K562 (cell line): ENCODE measurements around the gene KCNAB2. TPM values are rescaled to one million over a fixed set of nuclear protein-coding genes. Genes with fewer than 3 reads are reported as not detected.

ENCODE experiments used
- ATAC-seq: fragments of 200-7000 bp; cut with Tn5 transposase; 3 replicates; pipeline ENCODE4 v1.9.1; 2020; ENCODE audit warnings: moderate library complexity
- BruUV-seq: library from RNA; stranded (reverse); fragments of 400-500 nt; replicated peaks from 2 replicates; lab custom pipeline; 2021; lab: Mats Ljungman, UMichigan
- CTCF ChIA-PET: fragments of 300-600 bp; formaldehyde crosslinking; extraction: SDS; loops from one replicate; lab custom pipeline; 2021; ENCODE audit warnings: low intra/inter-chr PET ratio; lab: Yijun Ruan, JAX
- POLR2A ChIA-PET: fragments of 300-600, 350-650 bp; sonication (Branson Sonifier 250); formaldehyde crosslinking; extraction: SDS; loops from one replicate; lab custom pipeline; 2021; ENCODE audit warnings: antibody characterized with exemption, inconsistent platforms; lab: Yijun Ruan, JAX
- DNase-seq, 4 experiments: peaks; one replicate each; pipeline versions ENCODE4 v3.0.0 to v3.0.0-alpha.2; 2011 to 2018; ENCODE audit warnings: low spot score in 3 of 4, mixed read lengths in 3 of 4; ENCODE audit errors: extremely low read depth in 1 of 4
- FAIRE-seq: peaks from 2 replicates; lab custom pipeline; 2011; peaks lifted over from hg19 to GRCh38; lab: Jason Lieb, UNC
- H2AFZ ChIP-seq: 2 replicates; pipeline ENCODE4 v1.6.0; 2011; ENCODE audit warnings: low read depth, low read length, control low read depth, inconsistent platforms
- H3K27ac ChIP-seq: fragments of 200-600 bp; 3 replicates; pipeline ENCODE4 v1.8.0; 2011; ENCODE audit warnings: low read depth, mild to moderate bottlenecking, control low read depth, inconsistent platforms, low read length, moderate library complexity, mixed read lengths; ENCODE audit errors: extremely low read depth
- H3K27me3 ChIP-seq, 2 experiments: fragments of 300-600 bp in 1 of 2; 2 replicates in 1 of 2; 3 replicates in 1 of 2; pipeline versions ENCODE4 v1.6.0 to v1.8.0; 2011; ENCODE audit warnings: inconsistent platforms in 2 of 2, low read length in 2 of 2, mild to moderate bottlenecking in 1 of 2, mixed read lengths in 1 of 2, moderate library complexity in 1 of 2; ENCODE audit not compliant: control insufficient read depth in 2 of 2, insufficient read depth in 2 of 2
- H3K36me3 ChIP-seq: fragments of 300-600 bp; 3 replicates; pipeline ENCODE4 v1.8.0; 2011; ENCODE audit warnings: mild to moderate bottlenecking, low read length, inconsistent platforms; ENCODE audit not compliant: control insufficient read depth, insufficient read depth
- H3K4me1 ChIP-seq, 2 experiments: fragments of 200-600 bp in 1 of 2; replicated peaks in 1 of 2; 2 replicates in 1 of 2; 3 replicates in 1 of 2; pipeline versions ENCODE4 v1.5.1 to v1.8.0; 2011; ENCODE audit warnings: inconsistent platforms in 2 of 2, low read length in 2 of 2, mild to moderate bottlenecking in 1 of 2, mixed read lengths in 1 of 2, moderate library complexity in 1 of 2; ENCODE audit not compliant: control insufficient read depth in 2 of 2, insufficient read depth in 2 of 2
- H3K4me2 ChIP-seq: 2 replicates; pipeline ENCODE4 v1.6.1; 2011; ENCODE audit warnings: low read length, control low read depth, inconsistent platforms, mixed read lengths; ENCODE audit not compliant: insufficient read depth
- H3K4me3 ChIP-seq: fragments of 200-600 bp; sonication (generic), shearing (Covaris generic); 2 replicates; pipeline ENCODE4 v1.5.1; 2016; ENCODE audit warnings: control low read depth, inconsistent platforms
- H3K79me2 ChIP-seq: fragments of 200-600 bp; 3 replicates; pipeline ENCODE4 v1.8.0; 2011; ENCODE audit warnings: low read length, inconsistent platforms; ENCODE audit not compliant: control insufficient read depth, insufficient read depth
- H3K9ac ChIP-seq, 2 experiments: 2 replicates each; pipeline versions ENCODE4 v1.6.0 to v1.6.1; 2011; ENCODE audit warnings: low read depth in 2 of 2, low read length in 2 of 2, control low read depth in 1 of 2, inconsistent platforms in 1 of 2, mild to moderate bottlenecking in 1 of 2, mixed read lengths in 1 of 2; ENCODE audit not compliant: insufficient read depth in 1 of 2
- H3K9me1 ChIP-seq: one replicate; pipeline ENCODE4 v1.6.0; 2011; ENCODE audit warnings: inconsistent platforms, mild to moderate bottlenecking, low read length, moderate library complexity; ENCODE audit not compliant: control insufficient read depth, insufficient read depth
- H3K9me3 ChIP-seq: replicated peaks from 2 replicates; pipeline ENCODE4 v1.5.1; 2011; ENCODE audit warnings: low read depth, low read length, inconsistent platforms; ENCODE audit not compliant: control insufficient read depth, insufficient read depth
- H4K20me1 ChIP-seq: replicated peaks from 2 replicates; pipeline ENCODE4 v1.6.1; 2011; ENCODE audit warnings: low read length, inconsistent platforms, mixed read lengths; ENCODE audit not compliant: control insufficient read depth, insufficient read depth
- BDP1 ChIP-seq: IDR thresholded peaks from 3 replicates; pipeline ENCODE4 v1.6.1; 2011; ENCODE audit not compliant: insufficient read length, insufficient read depth
- GATAD2A ChIP-seq: fragments of 450-650 bp; IDR thresholded peaks from 2 replicates; pipeline ENCODE4 v1.6.1; 2017
- KHSRP ChIP-seq: fragments of 450-650 bp; IDR thresholded peaks from 2 replicates; pipeline ENCODE4 v1.6.1; 2017
- L3MBTL2 ChIP-seq: fragments of 450-650 bp; IDR thresholded peaks from 2 replicates; pipeline ENCODE4 v1.6.1; 2016; ENCODE audit warnings: mild to moderate bottlenecking, moderate library complexity
- MCM3 ChIP-seq: fragments of 450-650 bp; IDR thresholded peaks from 2 replicates; pipeline ENCODE4 v1.6.1; 2016
- SAFB ChIP-seq: fragments of 200-400 bp; formaldehyde crosslinking; IDR thresholded peaks from 2 replicates; pipeline ENCODE4 v1.6.1; 2017; ENCODE audit warnings: low read depth, low read length, borderline replicate concordance
- SPI1 ChIP-seq: IDR thresholded peaks from 2 replicates; pipeline ENCODE4 v1.6.1; 2011; ENCODE audit warnings: low read depth, low read length, control low read depth, borderline replicate concordance
- TAL1 ChIP-seq: fragments of 450-650 bp; IDR thresholded peaks from 2 replicates; pipeline ENCODE4 v1.6.1; 2016; ENCODE audit warnings: mild to moderate bottlenecking
- XRCC4 ChIP-seq: IDR thresholded peaks from one replicate; pipeline ENCODE4 v1.6.1; 2011; ENCODE audit not compliant: insufficient read depth, insufficient read length; ENCODE audit errors: extremely low read depth
- ZNF696 ChIP-seq: fragments of 250-450 bp; sonication (Bioruptor Pico); conservative IDR thresholded peaks from 2 replicates; pipeline ENCODE4 v1.4.0; 2020; ENCODE audit warnings: mild to moderate bottlenecking, moderate library complexity
- WGBS: fragments of 100-300 bp; shearing (Covaris generic); methylation state at CpG from one replicate; pipeline ENCODE4 v1.1.6; 2016; ENCODE audit warnings: low coverage, mixed read lengths; ENCODE audit not compliant: insufficient coverage; ENCODE audit errors: missing lambda C conversion rate; 5-methylcytosine and 5-hydroxymethylcytosine counted together
- in situ Hi-C: fragments of 300-500 bp; cut with MboI; formaldehyde crosslinking; loops from 4 replicates; pipeline ENCODE4 v1.15.0; 2018; ENCODE audit warnings: inconsistent platforms, mixed read lengths
- intact Hi-C: fragments of 100-400 bp; cut with micrococcal nuclease; formaldehyde crosslinking; loops from 2 replicates; pipeline ENCODE4 v1.14.2; 2022
- polyA plus RNA-seq, 8 experiments: library from polyadenylated mRNA; depleted of rRNA in 4 of 8; stranded (reverse) in 5 of 8; unstranded in 3 of 8; fragments of >200 nt; fragmentation: Nextera tagmentation in 2 of 8; fragmentation: Illumina TruSeq in 1 of 8; extraction: Ambion mirVana in 2 of 8; extraction: Trizol in 1 of 8; gene quantifications; 2 replicates each; pipeline versions ENCODE4 v1.2.1 to v1.2.3, GENCODE V29; 2011 to 2014; ENCODE audit warnings: inconsistent platforms in 1 of 8, missing spikeins in 1 of 8
- total RNA-seq, 7 experiments: library from RNA; depleted of rRNA in 6 of 7; stranded (reverse); fragments of >200 nt in 6 of 7; fragmentation: Illumina TruSeq in 2 of 7; extraction: Trizol in 2 of 7; gene quantifications; 2 replicates each; pipeline versions ENCODE4 v1.2.1 to v1.2.3, GENCODE V29; 2011 to 2021; ENCODE audit warnings: low replicate concordance in 1 of 7
- TF ChIP-seq, protein P1 (sequence below): fragments of 250-450 bp; sonication (Bioruptor Pico); IDR thresholded peaks from 2 replicates; pipeline ENCODE4 v1.8.0; 2021; ENCODE audit warnings: moderate library complexity, mild to moderate bottlenecking, inconsistent platforms
- TF ChIP-seq, protein P2 (sequence below): fragments of 250-450 bp; sonication (Bioruptor Pico); IDR thresholded peaks from 2 replicates; pipeline ENCODE4 v1.4.0; 2020; ENCODE audit warnings: borderline replicate concordance
- TF ChIP-seq, protein P3 (sequence below): fragments of 250-450 bp; sonication (Bioruptor Pico); IDR thresholded peaks from 2 replicates; pipeline ENCODE4 v1.5.0; 2021
- TF ChIP-seq, protein P4 (sequence below): sonication (generic); formaldehyde crosslinking; IDR thresholded peaks from 2 replicates; pipeline ENCODE4 v1.9.0; 2022; ENCODE audit warnings: mild to moderate bottlenecking, missing genetic modification reagents
- TF ChIP-seq, protein P5 (sequence below): fragments of 450-650 bp; formaldehyde crosslinking; IDR thresholded peaks from 2 replicates; pipeline ENCODE4 v1.4.0; 2020; ENCODE audit warnings: mild to moderate bottlenecking
- TF ChIP-seq, protein P6 (sequence below): fragments of 250-450 bp; sonication (Bioruptor Pico); IDR thresholded peaks from 2 replicates; pipeline ENCODE4 v1.8.0; 2022; ENCODE audit warnings: inconsistent platforms, mild to moderate bottlenecking, moderate library complexity, borderline replicate concordance

Gene KCNAB2
- total and polyA plus RNA-seq, 9 of the 15 experiments (the other 6 are each of a cell fraction or from before 2014, with no cell fraction given) = 1.8 to 15.8 (median 7.1) TPM

DNA sequence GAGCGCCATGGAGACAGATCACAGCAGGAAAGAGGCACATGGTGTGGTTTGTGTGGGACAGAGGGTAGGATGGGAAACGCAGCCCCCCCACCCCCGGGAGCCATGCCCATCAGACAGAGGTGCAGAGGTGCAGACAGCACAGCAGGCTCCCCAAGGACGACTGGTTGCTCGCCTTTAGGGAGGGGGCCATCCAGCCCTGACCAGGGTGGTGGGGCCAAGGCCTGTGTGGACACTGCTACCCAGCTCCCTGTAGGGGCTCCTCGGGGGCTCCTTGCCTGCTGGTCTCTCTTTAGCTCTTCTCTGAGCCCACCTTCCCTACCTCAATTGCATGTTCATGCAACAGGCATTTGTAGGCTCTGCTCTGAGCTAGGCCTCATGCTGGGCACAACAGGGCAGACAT lies 3.7 kb downstream of the KCNAB2 start:
- Histone ChIP-seq H3K4me1 (peaks cover 0 to 8% of the 10 kb centered on the region in 2 experiments; a peak in 2 of 5 replicates), H2AFZ (no peak overlapping the region), H4K20me1 (peaks cover 69% of the 10 kb centered on the region), H3K4me3 (no peak overlapping the region), H3K9me3 (no peaks in the 10 kb centered on the region), H3K4me2 (no peak overlapping the region), H3K9ac (no peak overlapping the region), H3K79me2 (no peaks in the 10 kb centered on the region), H3K36me3 (no peaks in the 10 kb centered on the region), H3K27me3 (peaks cover 0 to 25% of the 10 kb centered on the region in 2 experiments; a peak in 3 of 5 replicates), H3K27ac (no peak overlapping the region), H3K9me1 (peaks cover 4% of the 10 kb centered on the region)
- no peak for FAIRE-seq
- intact Hi-C loops (no loop called here), in situ Hi-C loops (no loop called here)
- POLR2A ChIA-PET = interaction anchor here (0.6 to 1.5 kb wide), 5 partner anchors 13 to 288 kb away, joined by 3 to 5 read pairs (median 3); no protein-coding TSS in a partner anchor
- CTCF ChIA-PET = no interaction called here
- DNase-seq = no peak
- 1% methylated on average over 6 of the region's 6 CpGs for WGBS
- no TSS peak for BruUV-seq
- ATAC-seq = no peak
- TF ChIP-seq XRCC4 = no peak
- no peak for TF ChIP-seq MCM3
- TF ChIP-seq, protein P1, sequence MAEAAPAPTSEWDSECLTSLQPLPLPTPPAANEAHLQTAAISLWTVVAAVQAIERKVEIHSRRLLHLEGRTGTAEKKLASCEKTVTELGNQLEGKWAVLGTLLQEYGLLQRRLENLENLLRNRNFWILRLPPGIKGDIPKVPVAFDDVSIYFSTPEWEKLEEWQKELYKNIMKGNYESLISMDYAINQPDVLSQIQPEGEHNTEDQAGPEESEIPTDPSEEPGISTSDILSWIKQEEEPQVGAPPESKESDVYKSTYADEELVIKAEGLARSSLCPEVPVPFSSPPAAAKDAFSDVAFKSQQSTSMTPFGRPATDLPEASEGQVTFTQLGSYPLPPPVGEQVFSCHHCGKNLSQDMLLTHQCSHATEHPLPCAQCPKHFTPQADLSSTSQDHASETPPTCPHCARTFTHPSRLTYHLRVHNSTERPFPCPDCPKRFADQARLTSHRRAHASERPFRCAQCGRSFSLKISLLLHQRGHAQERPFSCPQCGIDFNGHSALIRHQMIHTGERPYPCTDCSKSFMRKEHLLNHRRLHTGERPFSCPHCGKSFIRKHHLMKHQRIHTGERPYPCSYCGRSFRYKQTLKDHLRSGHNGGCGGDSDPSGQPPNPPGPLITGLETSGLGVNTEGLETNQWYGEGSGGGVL = no peak
- TF ChIP-seq SAFB = no peak
- TF ChIP-seq, protein P2, sequence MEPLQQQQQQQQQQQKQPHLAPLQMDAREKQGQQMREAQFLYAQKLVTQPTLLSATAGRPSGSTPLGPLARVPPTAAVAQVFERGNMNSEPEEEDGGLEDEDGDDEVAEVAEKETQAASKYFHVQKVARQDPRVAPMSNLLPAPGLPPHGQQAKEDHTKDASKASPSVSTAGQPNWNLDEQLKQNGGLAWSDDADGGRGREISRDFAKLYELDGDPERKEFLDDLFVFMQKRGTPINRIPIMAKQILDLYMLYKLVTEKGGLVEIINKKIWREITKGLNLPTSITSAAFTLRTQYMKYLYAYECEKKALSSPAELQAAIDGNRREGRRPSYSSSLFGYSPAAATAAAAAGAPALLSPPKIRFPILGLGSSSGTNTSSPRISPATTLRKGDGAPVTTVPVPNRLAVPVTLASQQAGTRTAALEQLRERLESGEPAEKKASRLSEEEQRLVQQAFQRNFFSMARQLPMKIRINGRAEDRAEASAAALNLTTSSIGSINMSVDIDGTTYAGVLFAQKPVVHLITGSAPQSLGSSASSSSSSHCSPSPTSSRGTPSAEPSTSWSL = no peak
- no peak for TF ChIP-seq L3MBTL2
- TF ChIP-seq, protein P3, sequence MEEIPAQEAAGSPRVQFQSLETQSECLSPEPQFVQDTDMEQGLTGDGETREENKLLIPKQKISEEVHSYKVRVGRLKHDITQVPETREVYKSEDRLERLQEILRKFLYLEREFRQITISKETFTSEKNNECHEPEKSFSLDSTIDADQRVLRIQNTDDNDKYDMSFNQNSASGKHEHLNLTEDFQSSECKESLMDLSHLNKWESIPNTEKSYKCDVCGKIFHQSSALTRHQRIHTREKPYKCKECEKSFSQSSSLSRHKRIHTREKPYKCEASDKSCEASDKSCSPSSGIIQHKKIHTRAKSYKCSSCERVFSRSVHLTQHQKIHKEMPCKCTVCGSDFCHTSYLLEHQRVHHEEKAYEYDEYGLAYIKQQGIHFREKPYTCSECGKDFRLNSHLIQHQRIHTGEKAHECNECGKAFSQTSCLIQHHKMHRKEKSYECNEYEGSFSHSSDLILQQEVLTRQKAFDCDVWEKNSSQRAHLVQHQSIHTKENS (CRISPR knock-in tag) = no peak
- no peak for TF ChIP-seq GATAD2A
- TF ChIP-seq, protein P4, sequence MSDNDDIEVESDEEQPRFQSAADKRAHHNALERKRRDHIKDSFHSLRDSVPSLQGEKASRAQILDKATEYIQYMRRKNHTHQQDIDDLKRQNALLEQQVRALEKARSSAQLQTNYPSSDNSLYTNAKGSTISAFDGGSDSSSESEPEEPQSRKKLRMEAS (CRISPR knock-in tag) = no peak
- TF ChIP-seq, protein P5, sequence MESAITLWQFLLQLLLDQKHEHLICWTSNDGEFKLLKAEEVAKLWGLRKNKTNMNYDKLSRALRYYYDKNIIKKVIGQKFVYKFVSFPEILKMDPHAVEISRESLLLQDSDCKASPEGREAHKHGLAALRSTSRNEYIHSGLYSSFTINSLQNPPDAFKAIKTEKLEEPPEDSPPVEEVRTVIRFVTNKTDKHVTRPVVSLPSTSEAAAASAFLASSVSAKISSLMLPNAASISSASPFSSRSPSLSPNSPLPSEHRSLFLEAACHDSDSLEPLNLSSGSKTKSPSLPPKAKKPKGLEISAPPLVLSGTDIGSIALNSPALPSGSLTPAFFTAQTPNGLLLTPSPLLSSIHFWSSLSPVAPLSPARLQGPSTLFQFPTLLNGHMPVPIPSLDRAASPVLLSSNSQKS = no peak
- TF ChIP-seq BDP1 = no peak
- TF ChIP-seq TAL1 = no peak
- no peak for TF ChIP-seq ZNF696 (CRISPR knock-in tag)
- no peak for TF ChIP-seq KHSRP
- TF ChIP-seq, protein P6, sequence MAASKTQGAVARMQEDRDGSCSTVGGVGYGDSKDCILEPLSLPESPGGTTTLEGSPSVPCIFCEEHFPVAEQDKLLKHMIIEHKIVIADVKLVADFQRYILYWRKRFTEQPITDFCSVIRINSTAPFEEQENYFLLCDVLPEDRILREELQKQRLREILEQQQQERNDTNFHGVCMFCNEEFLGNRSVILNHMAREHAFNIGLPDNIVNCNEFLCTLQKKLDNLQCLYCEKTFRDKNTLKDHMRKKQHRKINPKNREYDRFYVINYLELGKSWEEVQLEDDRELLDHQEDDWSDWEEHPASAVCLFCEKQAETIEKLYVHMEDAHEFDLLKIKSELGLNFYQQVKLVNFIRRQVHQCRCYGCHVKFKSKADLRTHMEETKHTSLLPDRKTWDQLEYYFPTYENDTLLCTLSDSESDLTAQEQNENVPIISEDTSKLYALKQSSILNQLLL (CRISPR knock-in tag) = no peak
- no peak for TF ChIP-seq SPI1
